Measurements from ENCODE around the gene BACE1.

Gene BACE1

GRCh38 chr11:117309310-117309709 is 6.7 kb downstream of the BACE1 start:
- no peak for DNase-seq (ENCODE audit: low read depth)

GRCh38 chr11:117305145-117305544 is 10.9 kb downstream of the BACE1 start:
- no peak for DNase-seq (ENCODE audit: low read depth)

- no peak for DNase-seq (ENCODE audit: low read depth)
Observed at GRCh38 chr11:117303646-117304315, 12.3 kb downstream of the BACE1 start.

GRCh38 chr11:117303101-117303500 is 13.0 kb downstream of the BACE1 start:
- DNase-seq (ENCODE audit: low read depth): no peak

- DNase-seq (ENCODE audit: low read depth): no peak
Observed at GRCh38 chr11:117302228-117302627, 13.8 kb downstream of the BACE1 start.

- DNase-seq (ENCODE audit: low read depth): peak; percentile 45
Observed at GRCh38 chr11:117300773-117301172, 15.3 kb downstream of the BACE1 start.

GRCh38 chr11:117300283-117300663 is 15.8 kb downstream of the BACE1 start:
- peak; percentile 75 for DNase-seq (ENCODE audit: low read depth)

- DNase-seq (ENCODE audit: low read depth): no peak
Observed at GRCh38 chr11:117299351-117300282, 16.4 kb downstream of the BACE1 start.

GRCh38 chr11:117298195-117298594 is 17.9 kb downstream of the BACE1 start:
- no peak for DNase-seq (ENCODE audit: low read depth)

GRCh38 chr11:117296881-117297280 is 19.2 kb downstream of the BACE1 start:
- no peak for DNase-seq (ENCODE audit: low read depth)

GRCh38 chr11:117295438-117296137 is 20.5 kb downstream of the BACE1 start:
- DNase-seq (ENCODE audit: low read depth): no peak

GRCh38 chr11:117292616-117293015 is 23.4 kb downstream of the BACE1 start:
- DNase-seq (ENCODE audit: low read depth): no peak

GRCh38 chr11:117290809-117291396 is 25.2 kb downstream of the BACE1 start, which contains the start of gene BACE1-AS:
BACE1-AS (plus strand) TSS chr11:117291346.
- no peak for DNase-seq (ENCODE audit: low read depth)

GRCh38 chr11:117289795-117290194 is 26.3 kb downstream of the BACE1 start:
- no peak for DNase-seq (ENCODE audit: low read depth)

- no peak for DNase-seq (ENCODE audit: low read depth)
Observed at GRCh38 chr11:117287668-117288067, 28.4 kb downstream of the BACE1 start.

- no peak for DNase-seq (ENCODE audit: low read depth)
Observed at GRCh38 chr11:117286588-117286987, 29.5 kb downstream of the BACE1 start.

- DNase-seq (ENCODE audit: low read depth): no peak
Observed at GRCh38 chr11:117284053-117284452, 32.0 kb downstream of the BACE1 start.

- no peak for DNase-seq (ENCODE audit: low read depth)
Observed at GRCh38 chr11:117282956-117283355, 33.1 kb downstream of the BACE1 start.

- DNase-seq (ENCODE audit: low read depth): no peak
Observed at GRCh38 chr11:117281869-117282268, 34.2 kb downstream of the BACE1 start.

- DNase-seq (ENCODE audit: low read depth): peak; percentile 99
Observed at GRCh38 chr11:117281159-117281558, 34.9 kb downstream of the BACE1 start.

GRCh38 chr11:117279711-117280376 is 36.2 kb downstream of the BACE1 start:
- no peak for DNase-seq (ENCODE audit: low read depth)

GRCh38 chr11:117278347-117278746 is 37.7 kb downstream of the BACE1 start:
- peak; percentile 22 for DNase-seq (ENCODE audit: low read depth)

All from EH (cell line).